ENCODE data around the gene PLA2G4B. TPM values are rescaled to one million over a fixed set of nuclear protein-coding genes. Genes with fewer than 3 reads are reported as not detected.
A peak's percentile ranks its signal among the peaks of the same experiment; 100 is the strongest.

The PLA2G4B gene
- total RNA-seq, 3 donors from 2014 or later (not counting 1 experiment from before 2014, with no cell fraction given) = 15.2 to 17.5 (median 17.4) TPM

DNA sequence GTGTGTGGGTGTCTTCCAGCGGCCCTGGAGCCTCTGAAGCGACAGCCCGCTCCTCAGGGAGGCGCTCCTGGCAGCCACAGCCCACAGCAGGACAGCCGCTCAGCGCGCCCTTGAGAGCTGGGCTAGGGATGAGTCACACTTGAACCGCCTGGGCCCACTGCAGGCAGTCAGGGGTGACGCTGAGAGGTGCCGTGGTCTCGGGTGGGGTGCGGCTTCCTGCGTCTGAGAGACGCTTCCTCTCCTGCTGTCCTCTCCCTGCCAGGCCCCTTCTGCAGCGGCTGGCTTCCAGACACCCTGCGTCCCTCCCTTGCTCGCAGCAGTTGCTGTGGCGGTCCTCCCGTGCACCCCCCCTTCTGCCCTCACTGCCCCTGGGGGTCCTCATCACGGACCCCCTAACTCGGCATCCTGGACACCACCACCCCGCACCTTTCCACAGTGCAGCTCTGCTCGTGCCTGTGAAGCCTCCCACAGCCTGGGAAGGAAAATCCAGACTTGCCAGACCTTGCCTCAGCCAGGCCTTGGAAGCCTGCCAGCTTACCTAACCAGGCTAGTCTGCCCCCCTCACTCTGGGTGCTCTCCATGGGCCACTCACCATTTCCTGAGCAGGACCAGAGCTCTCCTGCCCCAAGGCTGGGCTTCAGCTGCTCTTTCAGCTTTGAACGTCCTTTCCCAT lies 56.3 kb downstream of the PLA2G4B start:
- intact Hi-C loops (cut with micrococcal nuclease) = loop anchor here (1.0 to 2.0 kb wide), 2 partner anchors 9 to 42 kb away; no protein-coding TSS in a partner anchor
- TF ChIP-seq, protein P1, sequence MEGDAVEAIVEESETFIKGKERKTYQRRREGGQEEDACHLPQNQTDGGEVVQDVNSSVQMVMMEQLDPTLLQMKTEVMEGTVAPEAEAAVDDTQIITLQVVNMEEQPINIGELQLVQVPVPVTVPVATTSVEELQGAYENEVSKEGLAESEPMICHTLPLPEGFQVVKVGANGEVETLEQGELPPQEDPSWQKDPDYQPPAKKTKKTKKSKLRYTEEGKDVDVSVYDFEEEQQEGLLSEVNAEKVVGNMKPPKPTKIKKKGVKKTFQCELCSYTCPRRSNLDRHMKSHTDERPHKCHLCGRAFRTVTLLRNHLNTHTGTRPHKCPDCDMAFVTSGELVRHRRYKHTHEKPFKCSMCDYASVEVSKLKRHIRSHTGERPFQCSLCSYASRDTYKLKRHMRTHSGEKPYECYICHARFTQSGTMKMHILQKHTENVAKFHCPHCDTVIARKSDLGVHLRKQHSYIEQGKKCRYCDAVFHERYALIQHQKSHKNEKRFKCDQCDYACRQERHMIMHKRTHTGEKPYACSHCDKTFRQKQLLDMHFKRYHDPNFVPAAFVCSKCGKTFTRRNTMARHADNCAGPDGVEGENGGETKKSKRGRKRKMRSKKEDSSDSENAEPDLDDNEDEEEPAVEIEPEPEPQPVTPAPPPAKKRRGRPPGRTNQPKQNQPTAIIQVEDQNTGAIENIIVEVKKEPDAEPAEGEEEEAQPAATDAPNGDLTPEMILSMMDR (IDR thresholded peaks at IDR 0.05) = peak; percentile 12
- 3% methylated on average over 24 of the region's 24 CpGs for WGBS (ENCODE audit: insufficient coverage)
- Mint-ChIP-seq H3K9me3 (no peaks in the 10 kb centered on the region), H3K27me3 (ENCODE audit: low read depth in 2 of 2) (no peaks in the 10 kb centered on the region), H3K27ac (peak overlapping the region; percentile 97), H3K4me3 (peak overlapping the region; percentile 83), H3K4me1 (peaks cover 14 to 40% of the 10 kb centered on the region in 2 donors), H3K36me3 (no peaks in the 10 kb centered on the region)
- Histone ChIP-seq H3K27ac (ENCODE audit: low read length) (peak overlapping the region; percentile 91), H3K9me3 (ENCODE audit: control insufficient read depth, insufficient read depth, low read length) (no peaks in the 10 kb centered on the region), H3K4me3 (ENCODE audit: low read length) (peak overlapping the region; percentile 25), H3K4me1 (ENCODE audit: control insufficient read depth, insufficient read depth, low read length) (peaks cover 46% of the 10 kb centered on the region), H3K36me3 (ENCODE audit: control insufficient read depth, insufficient read depth, low read length) (no peaks in the 10 kb centered on the region), H3K27me3 (ENCODE audit: control insufficient read depth, insufficient read depth, low read length) (no peaks in the 10 kb centered on the region)
- DNase-seq (peak; percentile 89 to 94), ATAC-seq (peak; percentile 93 to 98 (median 97))

- Histone ChIP-seq H3K4me1 (ENCODE audit: control insufficient read depth, insufficient read depth, low read length) (peaks cover 46% of the 10 kb centered on the region), H3K36me3 (ENCODE audit: control insufficient read depth, insufficient read depth, low read length) (no peaks in the 10 kb centered on the region), H3K27me3 (ENCODE audit: control insufficient read depth, insufficient read depth, low read length) (no peaks in the 10 kb centered on the region), H3K27ac (ENCODE audit: low read length) (peak overlapping the region; percentile 91), H3K4me3 (ENCODE audit: low read length) (no peak overlapping the region), H3K9me3 (ENCODE audit: control insufficient read depth, insufficient read depth, low read length) (no peaks in the 10 kb centered on the region)
- intact Hi-C loops (cut with micrococcal nuclease) = loop anchor here (1.0 to 2.0 kb wide), 2 partner anchors 9 to 41 kb away; no protein-coding TSS in a partner anchor
- 71% methylated on average over 9 of the region's 11 CpGs for WGBS (ENCODE audit: insufficient coverage)
- TF ChIP-seq, protein P1 (IDR thresholded peaks at IDR 0.05) = no peak
- Mint-ChIP-seq H3K9me3 (no peaks in the 10 kb centered on the region), H3K36me3 (no peaks in the 10 kb centered on the region), H3K4me3 (peak overlapping the region; percentile 83), H3K27ac (peak overlapping the region; percentile 97), H3K4me1 (peaks cover 14 to 40% of the 10 kb centered on the region in 2 donors), H3K27me3 (ENCODE audit: low read depth in 2 of 2) (no peaks in the 10 kb centered on the region)
- no peak for DNase-seq
- ATAC-seq = peak in 2 of 3 donors; percentile 9 to 10
Measured at GRCh38 chr15:41895491-41895890, 56.8 kb downstream of the PLA2G4B start.

GRCh38 chr15:41895957-41896356 lies 57.3 kb downstream of the PLA2G4B start:
- H3K4me3 ChIP-seq (ENCODE audit: low read length) = no peak overlapping the region
- TF ChIP-seq, protein P1 (IDR thresholded peaks at IDR 0.05) = no peak
- no peak for ATAC-seq
- peaks cover 46% of the 10 kb centered on the region for H3K4me1 ChIP-seq (ENCODE audit: control insufficient read depth, insufficient read depth, low read length)
- Mint-ChIP-seq H3K27ac (peak overlapping the region; percentile 97), H3K36me3 (no peaks in the 10 kb centered on the region), H3K27me3 (ENCODE audit: low read depth in 2 of 2) (no peaks in the 10 kb centered on the region), H3K4me1 (peaks cover 14 to 40% of the 10 kb centered on the region in 2 donors), H3K4me3 (no peak overlapping the region), H3K9me3 (no peaks in the 10 kb centered on the region)
- peaks cover 2% of the 10 kb centered on the region for H3K36me3 ChIP-seq (ENCODE audit: control insufficient read depth, insufficient read depth, low read length)
- DNase-seq = no peak
- peak overlapping the region; percentile 91 for H3K27ac ChIP-seq (ENCODE audit: low read length)
- intact Hi-C loops (cut with micrococcal nuclease) = loop anchor here (1.0 to 2.0 kb wide), 2 partner anchors 8 to 41 kb away; no protein-coding TSS in a partner anchor
- H3K27me3 ChIP-seq (ENCODE audit: control insufficient read depth, insufficient read depth, low read length) = no peaks in the 10 kb centered on the region
- no peaks in the 10 kb centered on the region for H3K9me3 ChIP-seq (ENCODE audit: control insufficient read depth, insufficient read depth, low read length)
- WGBS (ENCODE audit: insufficient coverage) = 100% methylated on average over 1 of the region's 1 CpG
